ENCODE data around the gene BMP7.

DNA sequence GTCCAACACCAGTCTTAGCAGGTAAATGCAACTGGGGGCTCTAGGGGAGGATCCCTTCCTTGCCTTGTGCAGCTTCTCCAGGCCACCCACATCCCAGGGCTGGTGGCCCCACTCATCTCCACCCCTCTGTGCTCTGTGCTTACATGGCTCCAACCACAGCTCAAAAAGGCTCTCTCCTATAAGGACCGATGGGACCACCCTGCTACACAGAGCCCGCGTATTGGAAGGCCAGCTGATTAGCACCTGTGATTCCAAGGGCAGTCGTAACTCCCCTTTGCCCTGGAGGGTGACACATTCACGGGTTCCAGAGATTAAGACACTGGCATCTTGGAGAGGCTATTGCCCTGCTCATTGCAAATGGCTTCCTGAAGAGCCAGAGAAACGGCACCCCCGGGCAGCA, 84.8 kb downstream of the BMP7 start:
- TF ChIP-seq, protein P1, sequence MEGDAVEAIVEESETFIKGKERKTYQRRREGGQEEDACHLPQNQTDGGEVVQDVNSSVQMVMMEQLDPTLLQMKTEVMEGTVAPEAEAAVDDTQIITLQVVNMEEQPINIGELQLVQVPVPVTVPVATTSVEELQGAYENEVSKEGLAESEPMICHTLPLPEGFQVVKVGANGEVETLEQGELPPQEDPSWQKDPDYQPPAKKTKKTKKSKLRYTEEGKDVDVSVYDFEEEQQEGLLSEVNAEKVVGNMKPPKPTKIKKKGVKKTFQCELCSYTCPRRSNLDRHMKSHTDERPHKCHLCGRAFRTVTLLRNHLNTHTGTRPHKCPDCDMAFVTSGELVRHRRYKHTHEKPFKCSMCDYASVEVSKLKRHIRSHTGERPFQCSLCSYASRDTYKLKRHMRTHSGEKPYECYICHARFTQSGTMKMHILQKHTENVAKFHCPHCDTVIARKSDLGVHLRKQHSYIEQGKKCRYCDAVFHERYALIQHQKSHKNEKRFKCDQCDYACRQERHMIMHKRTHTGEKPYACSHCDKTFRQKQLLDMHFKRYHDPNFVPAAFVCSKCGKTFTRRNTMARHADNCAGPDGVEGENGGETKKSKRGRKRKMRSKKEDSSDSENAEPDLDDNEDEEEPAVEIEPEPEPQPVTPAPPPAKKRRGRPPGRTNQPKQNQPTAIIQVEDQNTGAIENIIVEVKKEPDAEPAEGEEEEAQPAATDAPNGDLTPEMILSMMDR (IDR thresholded peaks at IDR 0.05) = no peak
- TF ChIP-seq POLR2A (IDR thresholded peaks at IDR 0.05) = no peak

Measured in uterus (tissue), 2 donors.